Measurements from ENCODE around the gene CCDC13. TPM values are rescaled to one million over a fixed set of nuclear protein-coding genes. Genes with fewer than 3 reads are reported as not detected.

CCDC13 gene
- total and polyA plus RNA-seq, 7 experiments from 2014 or later = 0.34 to 1.5 (median 0.70) TPM; not detected in 2

DNA sequence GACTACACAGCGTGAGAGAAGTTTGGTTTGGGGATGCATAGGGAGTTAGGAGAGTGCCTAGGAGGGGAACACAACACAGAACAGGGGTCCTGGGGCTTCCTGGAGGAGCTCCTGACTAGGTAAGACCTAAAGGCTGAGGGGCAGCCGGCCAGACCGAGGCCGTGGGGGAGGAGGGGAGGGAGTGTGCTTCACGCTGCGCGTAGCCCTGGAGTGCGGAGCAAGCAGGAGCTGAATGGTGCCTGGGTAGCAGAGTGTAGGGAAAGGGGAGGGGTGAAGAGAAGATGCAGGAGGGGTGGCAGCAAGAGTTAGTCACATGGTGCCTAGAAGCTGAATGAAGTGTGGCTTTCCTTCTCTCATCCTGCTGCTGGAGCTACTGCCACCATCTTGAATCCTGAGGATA is 38.0 kb downstream of the CCDC13 start:
- no peak for DNase-seq

DNA sequence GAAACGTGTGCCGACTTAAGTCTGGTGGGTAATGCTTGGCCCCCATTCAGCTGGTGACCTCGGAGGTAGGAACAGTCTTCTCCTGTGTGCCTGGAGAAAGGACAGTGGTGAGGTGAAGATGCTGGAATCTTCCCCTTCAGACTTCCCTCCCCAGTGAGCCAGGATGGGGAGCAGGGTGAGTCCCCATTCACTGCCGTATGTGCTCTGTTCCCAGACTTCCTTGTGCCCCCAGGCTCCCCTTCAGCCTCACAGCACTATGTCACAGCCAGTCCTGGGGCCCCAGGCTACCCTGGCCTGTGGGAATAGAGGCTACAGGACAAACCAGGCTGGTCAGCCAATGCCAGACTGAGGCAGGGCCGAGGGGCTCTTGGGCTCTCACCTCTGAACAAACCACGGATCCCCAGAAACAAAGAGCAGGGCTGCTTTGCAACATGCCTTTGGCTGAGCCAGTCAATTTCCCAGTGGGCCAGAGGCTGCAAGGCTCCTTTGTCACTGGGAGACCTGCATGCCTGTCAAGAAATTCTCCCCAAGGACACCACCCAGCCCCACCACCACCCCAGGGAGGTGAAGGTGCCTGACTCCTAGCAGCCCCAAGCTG is 38.7 kb downstream of the CCDC13 start:
- Histone ChIP-seq H3K4me1 (ENCODE audit: control insufficient read depth in 2 of 2, insufficient read depth in 2 of 2, low read length in 2 of 2) (no peaks in the 10 kb centered on the region), H3K27me3 (ENCODE audit: control insufficient read depth in 2 of 2, insufficient read depth in 2 of 2, low read length in 2 of 2) (no peaks in the 10 kb centered on the region), H3K27ac (ENCODE audit: low read depth, low read length) (no peak overlapping the region), H3K36me3 (ENCODE audit: control insufficient read depth in 2 of 3, insufficient read depth in 3 of 3, low read length in 3 of 3) (no peaks in the 10 kb centered on the region), H3K9me3 (ENCODE audit: control insufficient read depth in 2 of 3, low read length in 3 of 3) (no peaks in the 10 kb centered on the region), H3K4me3 (ENCODE audit: low read length) (no peak overlapping the region)
- no peaks in the 10 kb centered on the region for H3K4me1 Mint-ChIP-seq
- H3K27me3 Mint-ChIP-seq = peaks cover 0 to 6% (median 0%) of the 10 kb centered on the region in 5 donors
- POLR2A ChIA-PET = no interaction called here
- ATAC-seq = no peak
- peaks cover 0 to 2% (median 0%) of the 10 kb centered on the region in 11 donors for H3K9me3 Mint-ChIP-seq
- intact Hi-C loops (cut with micrococcal nuclease) = no loop called here
- H3K36me3 Mint-ChIP-seq = no peaks in the 10 kb centered on the region
- DNase-seq = peak in 1 of 9 donors; percentile 14
- no peak overlapping the region for H3K27ac Mint-ChIP-seq
- CTCF ChIA-PET = interaction anchor here (1.6 kb wide), 1 partner anchor 13 kb away, joined by 4 read pairs; no protein-coding TSS in a partner anchor
- H3K4me3 Mint-ChIP-seq = no peak overlapping the region

More for the DNA sequence above, 38.0 kb downstream of the CCDC13 start:
- CTCF ChIA-PET = interaction anchor here (1.6 kb wide), 1 partner anchor 12 kb away, joined by 4 read pairs; no protein-coding TSS in a partner anchor
- Mint-ChIP-seq H3K4me1 (no peaks in the 10 kb centered on the region), H3K4me3 (no peak overlapping the region), H3K27me3 (peaks cover 0 to 8% (median 0%) of the 10 kb centered on the region in 5 donors), H3K9me3 (peaks cover 0 to 2% (median 0%) of the 10 kb centered on the region in 11 donors), H3K27ac (no peak overlapping the region), H3K36me3 (no peaks in the 10 kb centered on the region)
- POLR2A ChIA-PET = no interaction called here
- intact Hi-C loops (cut with micrococcal nuclease) = no loop called here
- Histone ChIP-seq H3K36me3 (ENCODE audit: control insufficient read depth in 2 of 3, insufficient read depth in 3 of 3, low read length in 3 of 3) (no peaks in the 10 kb centered on the region), H3K27ac (ENCODE audit: low read depth, low read length) (no peak overlapping the region), H3K9me3 (ENCODE audit: control insufficient read depth in 2 of 3, low read length in 3 of 3) (no peaks in the 10 kb centered on the region), H3K4me1 (ENCODE audit: control insufficient read depth in 2 of 2, insufficient read depth in 2 of 2, low read length in 2 of 2) (no peaks in the 10 kb centered on the region), H3K27me3 (ENCODE audit: control insufficient read depth in 2 of 2, insufficient read depth in 2 of 2, low read length in 2 of 2) (no peaks in the 10 kb centered on the region), H3K4me3 (ENCODE audit: low read length) (no peak overlapping the region)
- ATAC-seq = no peak

DNA sequence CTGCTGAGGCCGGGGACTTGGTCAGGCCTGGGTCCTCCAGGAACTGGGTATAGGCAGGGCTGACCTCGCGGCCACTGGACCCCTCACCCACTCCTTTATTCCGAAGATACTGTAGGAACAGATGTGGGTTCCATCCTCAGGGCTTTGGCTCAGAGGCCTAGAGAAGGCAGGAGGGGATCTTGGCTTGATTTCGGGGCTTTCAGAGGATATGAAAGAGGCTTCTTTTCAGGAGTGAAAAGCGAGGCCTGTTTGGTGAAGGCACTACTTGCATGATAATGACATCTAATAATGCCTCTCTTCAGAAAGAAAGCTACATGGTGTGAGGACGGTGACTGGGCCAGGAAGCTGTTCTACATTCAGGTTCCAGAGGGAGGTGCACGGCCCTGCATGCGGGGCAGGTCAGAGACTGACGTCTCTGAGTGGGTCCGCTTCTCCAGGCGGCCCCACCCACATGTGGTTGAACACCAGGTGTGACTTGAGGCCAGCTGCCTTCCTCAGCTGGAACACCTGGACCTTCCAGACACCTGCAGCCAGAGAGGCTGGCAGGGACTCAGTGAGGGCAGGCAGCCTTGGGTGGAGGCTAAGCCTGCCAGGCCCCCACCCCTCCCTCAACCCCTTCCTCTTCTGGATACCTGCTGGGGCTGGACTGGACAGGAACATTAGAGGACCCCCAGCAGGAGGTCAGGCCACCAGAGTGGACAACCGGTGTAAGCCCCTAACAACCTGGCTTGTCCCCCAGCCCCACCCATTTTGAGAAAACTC is 39.4 kb downstream of the CCDC13 start:
- no peaks in the 10 kb centered on the region for H3K36me3 Mint-ChIP-seq
- POLR2A ChIA-PET = no interaction called here
- CTCF ChIA-PET = interaction anchor here (1.6 kb wide), 1 partner anchor 14 kb away, joined by 4 read pairs; no protein-coding TSS in a partner anchor

DNA sequence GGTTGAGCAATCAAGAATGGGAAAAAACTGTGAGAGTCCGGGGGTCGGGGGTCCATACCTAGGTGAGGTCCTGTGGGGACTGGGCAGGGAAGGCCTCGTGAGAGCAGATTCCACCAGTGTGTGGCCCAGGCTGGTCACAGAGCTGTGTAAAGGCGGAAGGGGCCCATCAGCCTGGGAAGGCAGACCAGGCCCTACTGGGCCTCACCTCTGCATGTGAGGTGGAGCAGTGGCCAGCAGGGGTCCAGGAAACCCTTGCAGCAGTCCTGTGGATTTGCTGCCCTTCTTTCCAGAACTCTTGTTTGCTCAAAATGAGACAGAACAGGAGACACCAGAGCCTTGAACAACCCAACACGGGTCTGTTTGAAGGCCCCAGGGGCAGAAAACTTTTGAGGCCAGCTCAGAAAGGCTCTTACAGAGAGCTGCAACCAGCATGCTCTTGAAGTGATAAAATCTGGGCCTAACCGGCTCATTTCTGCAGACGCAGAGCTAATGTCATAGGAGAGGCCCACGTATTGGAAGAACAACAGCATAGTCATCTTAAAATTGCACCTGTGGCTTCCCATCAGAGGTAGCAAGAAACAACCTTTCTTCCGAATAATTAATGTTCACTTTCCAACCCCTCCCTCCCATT is 40.1 kb downstream of the CCDC13 start:
- H3K27me3 Mint-ChIP-seq = peaks cover 0 to 6% (median 0%) of the 10 kb centered on the region in 5 donors
- DNase-seq = peak in 1 of 9 donors; percentile 8
- H3K9me3 Mint-ChIP-seq = peaks cover 0 to 2% (median 0%) of the 10 kb centered on the region in 11 donors
- no peak for ATAC-seq
- Histone ChIP-seq H3K27me3 (ENCODE audit: control insufficient read depth in 2 of 2, insufficient read depth in 2 of 2, low read length in 2 of 2) (no peaks in the 10 kb centered on the region), H3K9me3 (ENCODE audit: control insufficient read depth in 2 of 3, low read length in 3 of 3) (no peaks in the 10 kb centered on the region), H3K36me3 (ENCODE audit: control insufficient read depth in 2 of 3, insufficient read depth in 3 of 3, low read length in 3 of 3) (no peaks in the 10 kb centered on the region), H3K27ac (ENCODE audit: low read depth, low read length) (no peak overlapping the region), H3K4me3 (ENCODE audit: low read length) (no peak overlapping the region), H3K4me1 (ENCODE audit: control insufficient read depth in 2 of 2, insufficient read depth in 2 of 2, low read length in 2 of 2) (no peaks in the 10 kb centered on the region)
- no peak overlapping the region for H3K4me3 Mint-ChIP-seq
- no peaks in the 10 kb centered on the region for H3K4me1 Mint-ChIP-seq
- ChIA-PET POLR2A (no interaction called here), CTCF (no interaction called here)
- H3K36me3 Mint-ChIP-seq = no peaks in the 10 kb centered on the region
- intact Hi-C loops (cut with micrococcal nuclease) = no loop called here
- no peak overlapping the region for H3K27ac Mint-ChIP-seq

More for the DNA sequence above, 39.4 kb downstream of the CCDC13 start:
- no peaks in the 10 kb centered on the region for H3K27me3 ChIP-seq (ENCODE audit: control insufficient read depth in 2 of 2, insufficient read depth in 2 of 2, low read length in 2 of 2)
- no peak overlapping the region for H3K4me3 Mint-ChIP-seq
- H3K4me1 ChIP-seq (ENCODE audit: control insufficient read depth in 2 of 2, insufficient read depth in 2 of 2, low read length in 2 of 2) = no peaks in the 10 kb centered on the region
- H3K27ac ChIP-seq (ENCODE audit: low read depth, low read length) = no peak overlapping the region
- DNase-seq (peak in 1 of 9 donors; percentile 17), ATAC-seq (no peak)
- H3K4me3 ChIP-seq (ENCODE audit: low read length) = no peak overlapping the region
- H3K9me3 ChIP-seq (ENCODE audit: control insufficient read depth in 2 of 3, low read length in 3 of 3) = no peaks in the 10 kb centered on the region
- no peaks in the 10 kb centered on the region for H3K4me1 Mint-ChIP-seq
- no peaks in the 10 kb centered on the region for H3K36me3 ChIP-seq (ENCODE audit: control insufficient read depth in 2 of 3, insufficient read depth in 3 of 3, low read length in 3 of 3)
- H3K27me3 Mint-ChIP-seq = peaks cover 0 to 6% (median 0%) of the 10 kb centered on the region in 5 donors
- peaks cover 0 to 2% (median 0%) of the 10 kb centered on the region in 11 donors for H3K9me3 Mint-ChIP-seq
- H3K27ac Mint-ChIP-seq = no peak overlapping the region
- intact Hi-C loops (cut with micrococcal nuclease) = no loop called here

DNA sequence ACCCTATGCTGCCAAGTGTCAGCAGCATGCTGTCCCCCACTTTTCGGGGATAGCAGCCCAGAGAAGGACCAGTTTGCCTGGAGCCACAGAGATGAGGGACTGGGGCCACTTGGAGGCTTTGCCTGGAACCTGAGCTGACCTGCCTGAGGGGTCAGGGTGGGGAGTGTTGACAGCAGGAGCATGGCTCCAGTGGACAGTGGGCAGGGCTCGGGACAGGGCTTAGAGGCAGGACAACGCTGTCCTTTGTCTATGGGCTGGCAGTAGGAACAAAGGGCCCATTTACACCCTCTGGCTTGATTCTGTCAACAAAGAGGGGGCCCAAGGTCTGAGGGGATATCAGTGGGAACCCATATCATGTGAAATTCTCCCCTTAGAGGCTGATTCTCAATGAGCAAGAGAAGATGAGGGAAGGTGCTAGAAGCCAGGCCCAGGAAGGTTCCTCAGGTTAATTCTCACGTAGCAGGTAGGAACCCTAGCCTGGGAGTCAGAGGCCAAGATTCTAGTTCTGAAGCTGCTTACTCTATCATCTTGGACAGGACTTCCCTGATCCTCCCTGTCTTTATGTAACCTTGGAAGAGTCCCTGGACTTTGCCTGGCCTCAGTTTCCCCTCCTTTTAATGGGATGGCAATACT is 40.7 kb downstream of the CCDC13 start:
- no peaks in the 10 kb centered on the region for H3K4me1 Mint-ChIP-seq
- CTCF ChIA-PET = no interaction called here
- POLR2A ChIA-PET = no interaction called here

DNA sequence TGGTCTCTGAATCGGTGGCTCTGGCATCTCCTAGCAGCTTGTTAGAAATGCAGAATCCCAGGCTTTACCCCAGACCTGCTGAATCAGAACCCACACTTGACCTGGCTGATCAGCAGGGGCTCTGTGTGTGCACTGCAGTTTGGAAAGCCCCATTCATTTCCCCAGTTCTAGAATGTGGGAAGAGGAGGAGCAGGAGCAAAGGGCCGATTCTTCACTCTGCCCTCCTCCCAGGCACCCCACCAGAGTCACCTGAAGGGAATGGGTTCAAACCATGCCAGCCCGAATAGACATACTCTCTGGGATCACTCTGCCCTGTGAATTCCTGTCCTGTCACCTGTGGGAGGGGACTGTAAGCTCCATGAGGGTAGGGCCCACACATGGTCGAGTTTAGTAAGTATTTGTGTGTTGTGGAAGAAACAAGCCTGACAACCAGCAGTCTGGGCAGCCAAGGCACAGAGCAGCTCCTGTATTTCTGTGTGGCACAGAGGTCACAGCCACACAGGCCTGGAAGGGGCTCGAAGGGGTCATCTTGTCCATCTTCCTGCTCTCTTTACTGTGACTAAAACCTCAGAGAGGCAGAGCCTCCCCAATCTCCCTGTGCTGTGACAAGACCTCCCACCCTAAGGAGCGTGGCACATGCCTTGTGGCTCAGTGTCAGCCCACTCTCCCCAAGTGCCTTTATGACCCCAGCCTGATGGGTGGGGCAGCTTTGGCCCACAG is 41.4 kb downstream of the CCDC13 start:
- H3K4me1 ChIP-seq (ENCODE audit: control insufficient read depth in 2 of 2, insufficient read depth in 2 of 2, low read length in 2 of 2) = no peaks in the 10 kb centered on the region
- intact Hi-C loops (cut with micrococcal nuclease) = no loop called here
- H3K4me1 Mint-ChIP-seq = no peaks in the 10 kb centered on the region
- ChIA-PET POLR2A (no interaction called here), CTCF (interaction anchor here (1.1 kb wide), 1 partner anchor 14 kb away, joined by 3 read pairs; no protein-coding TSS in a partner anchor)
- H3K27me3 ChIP-seq (ENCODE audit: control insufficient read depth in 2 of 2, insufficient read depth in 2 of 2, low read length in 2 of 2) = no peaks in the 10 kb centered on the region
- DNase-seq (no peak), ATAC-seq (no peak)
- H3K27me3 Mint-ChIP-seq = peaks cover 0 to 6% (median 0%) of the 10 kb centered on the region in 5 donors
- H3K4me3 Mint-ChIP-seq = no peak overlapping the region
- H3K9me3 ChIP-seq (ENCODE audit: control insufficient read depth in 2 of 3, low read length in 3 of 3) = no peaks in the 10 kb centered on the region
- H3K4me3 ChIP-seq (ENCODE audit: low read length) = no peak overlapping the region
- no peaks in the 10 kb centered on the region for H3K36me3 Mint-ChIP-seq
- no peaks in the 10 kb centered on the region for H3K36me3 ChIP-seq (ENCODE audit: control insufficient read depth in 2 of 3, insufficient read depth in 3 of 3, low read length in 3 of 3)
- H3K27ac Mint-ChIP-seq = no peak overlapping the region
- H3K27ac ChIP-seq (ENCODE audit: low read depth, low read length) = no peak overlapping the region
- H3K9me3 Mint-ChIP-seq = peaks cover 0 to 2% (median 0%) of the 10 kb centered on the region in 11 donors

More for the DNA sequence above, 40.7 kb downstream of the CCDC13 start:
- no peak overlapping the region for H3K27ac ChIP-seq (ENCODE audit: low read depth, low read length)
- no peaks in the 10 kb centered on the region for H3K36me3 Mint-ChIP-seq
- H3K4me3 Mint-ChIP-seq = no peak overlapping the region
- H3K27ac Mint-ChIP-seq = no peak overlapping the region
- no peak overlapping the region for H3K4me3 ChIP-seq (ENCODE audit: low read length)
- peaks cover 0 to 6% (median 0%) of the 10 kb centered on the region in 5 donors for H3K27me3 Mint-ChIP-seq
- no peaks in the 10 kb centered on the region for H3K27me3 ChIP-seq (ENCODE audit: control insufficient read depth in 2 of 2, insufficient read depth in 2 of 2, low read length in 2 of 2)
- ATAC-seq (no peak), DNase-seq (peak in 1 of 9 donors; percentile 14)
- no peaks in the 10 kb centered on the region for H3K36me3 ChIP-seq (ENCODE audit: control insufficient read depth in 2 of 3, insufficient read depth in 3 of 3, low read length in 3 of 3)
- H3K9me3 ChIP-seq (ENCODE audit: control insufficient read depth in 2 of 3, low read length in 3 of 3) = no peaks in the 10 kb centered on the region
- H3K4me1 ChIP-seq (ENCODE audit: control insufficient read depth in 2 of 2, insufficient read depth in 2 of 2, low read length in 2 of 2) = no peaks in the 10 kb centered on the region
- intact Hi-C loops (cut with micrococcal nuclease) = no loop called here
- peaks cover 0 to 2% (median 0%) of the 10 kb centered on the region in 11 donors for H3K9me3 Mint-ChIP-seq

Data from naive thymus-derived CD4-positive, alpha-beta T cell (primary cell).